Measurements from ENCODE around the gene CYP2W1. TPM values are rescaled to one million over a fixed set of nuclear protein-coding genes. Genes with fewer than 3 reads are reported as not detected.

The CYP2W1 gene
- total and polyA plus RNA-seq, 10 donors = 0.05 to 1.2 (median 0.39) TPM; not detected in 2

- intact Hi-C loops (cut with DNase I; ENCODE audit: low total_unique reads) = no loop called here
- peaks cover 0 to 48% (median 15%) of the 10 kb centered on the region in 7 donors for H3K27me3 ChIP-seq (replicated peaks in 1 of 7)
Observed at GRCh38 chr7:981793-982510, 1.0 kb upstream of the CYP2W1 start.

DNA sequence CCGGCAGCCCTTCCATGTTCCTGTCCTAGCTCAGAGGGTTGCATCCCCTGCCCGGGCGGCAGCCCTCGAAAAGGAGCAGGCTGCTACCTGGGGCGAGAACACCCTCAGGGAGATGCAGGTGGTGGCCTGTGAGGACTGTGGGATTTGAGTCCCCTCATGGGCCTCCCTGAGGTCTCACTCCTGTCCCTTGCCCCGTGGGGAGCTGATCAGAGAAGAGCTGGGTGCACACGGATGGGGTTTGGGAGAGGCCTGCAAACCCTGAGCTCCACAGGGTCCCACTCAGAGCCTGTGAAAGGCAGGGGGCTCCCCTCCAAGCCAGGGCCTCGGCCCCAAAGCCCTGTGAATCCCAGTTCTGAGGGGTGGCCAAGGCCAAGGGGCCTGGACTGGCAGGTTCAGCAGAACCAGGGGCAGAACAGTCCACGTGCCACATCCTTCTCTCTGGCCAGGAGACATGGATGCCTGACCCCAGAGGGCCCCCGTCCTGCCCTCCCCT is 424 bp upstream of the CYP2W1 start:
- TF ChIP-seq POLR2A (IDR thresholded peaks at IDR 0.05) (no peak), POLR2AphosphoS5 (IDR thresholded peaks at IDR 0.05) (no peak)
- TF ChIP-seq, protein P1, sequence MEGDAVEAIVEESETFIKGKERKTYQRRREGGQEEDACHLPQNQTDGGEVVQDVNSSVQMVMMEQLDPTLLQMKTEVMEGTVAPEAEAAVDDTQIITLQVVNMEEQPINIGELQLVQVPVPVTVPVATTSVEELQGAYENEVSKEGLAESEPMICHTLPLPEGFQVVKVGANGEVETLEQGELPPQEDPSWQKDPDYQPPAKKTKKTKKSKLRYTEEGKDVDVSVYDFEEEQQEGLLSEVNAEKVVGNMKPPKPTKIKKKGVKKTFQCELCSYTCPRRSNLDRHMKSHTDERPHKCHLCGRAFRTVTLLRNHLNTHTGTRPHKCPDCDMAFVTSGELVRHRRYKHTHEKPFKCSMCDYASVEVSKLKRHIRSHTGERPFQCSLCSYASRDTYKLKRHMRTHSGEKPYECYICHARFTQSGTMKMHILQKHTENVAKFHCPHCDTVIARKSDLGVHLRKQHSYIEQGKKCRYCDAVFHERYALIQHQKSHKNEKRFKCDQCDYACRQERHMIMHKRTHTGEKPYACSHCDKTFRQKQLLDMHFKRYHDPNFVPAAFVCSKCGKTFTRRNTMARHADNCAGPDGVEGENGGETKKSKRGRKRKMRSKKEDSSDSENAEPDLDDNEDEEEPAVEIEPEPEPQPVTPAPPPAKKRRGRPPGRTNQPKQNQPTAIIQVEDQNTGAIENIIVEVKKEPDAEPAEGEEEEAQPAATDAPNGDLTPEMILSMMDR (IDR thresholded peaks at IDR 0.05 in 8 of 11, conservative IDR thresholded peaks at IDR 0.05 in 3 of 11) = no peak
- Histone ChIP-seq H3K4me3 (no peak overlapping the region), H3K36me3 (no peaks in the 10 kb centered on the region), H3K9me3 (no peaks in the 10 kb centered on the region), H3K4me1 (peaks cover 0 to 26% (median 9%) of the 10 kb centered on the region in 6 donors), H3K27me3 (replicated peaks in 1 of 7) (peaks cover 0 to 54% (median 21%) of the 10 kb centered on the region in 7 donors), H3K27ac (no peak overlapping the region)
- WGBS, 5 donors = 58 to 100% (median 79%) methylated on average over 1 to 10 of the region's 10 CpGs
- intact Hi-C loops (cut with DNase I; ENCODE audit: low total_unique reads) = no loop called here
- DNase-seq = no peak

More at GRCh38 chr7:981793-982510, 1.0 kb upstream of the CYP2W1 start:
- TF ChIP-seq, protein P1 (IDR thresholded peaks at IDR 0.05 in 8 of 11, conservative IDR thresholded peaks at IDR 0.05 in 3 of 11) = no peak
- TF ChIP-seq POLR2A (IDR thresholded peaks at IDR 0.05) (no peak), POLR2AphosphoS5 (IDR thresholded peaks at IDR 0.05) (no peak)
- Histone ChIP-seq H3K36me3 (no peaks in the 10 kb centered on the region), H3K27ac (no peak overlapping the region), H3K4me3 (no peak overlapping the region), H3K4me1 (peaks cover 0 to 24% (median 6%) of the 10 kb centered on the region in 6 donors), H3K9me3 (no peaks in the 10 kb centered on the region)
- WGBS, 5 donors = 76 to 91% (median 87%) methylated on average over 10 to 19 of the region's 19 CpGs
- DNase-seq = no peak

DNA sequence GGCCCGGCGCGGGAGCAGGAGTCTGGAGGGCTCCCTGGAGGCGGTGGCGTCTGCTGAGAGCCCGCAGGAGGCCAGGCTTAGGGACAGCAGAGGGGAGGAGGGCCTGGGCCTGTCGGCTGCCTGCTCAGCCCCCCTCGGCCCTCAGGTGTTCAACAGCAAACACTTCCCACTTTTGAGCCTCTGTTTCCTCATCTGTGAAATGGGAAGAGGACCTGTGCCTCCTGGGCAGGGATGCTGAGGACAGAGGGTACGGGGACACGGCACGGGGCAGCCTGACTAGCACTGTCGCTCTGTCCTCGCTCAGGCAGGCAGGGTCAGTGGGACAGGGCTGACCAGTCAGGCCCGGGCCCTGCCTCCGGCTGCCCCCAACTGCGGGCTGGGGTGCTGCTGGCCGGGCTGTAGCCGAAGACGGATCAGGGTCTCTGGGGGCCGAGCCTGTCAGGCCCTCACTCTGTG is 663 bp downstream of the CYP2W1 start:
- H3K27ac ChIP-seq = no peak overlapping the region
- TF ChIP-seq, protein P1 (IDR thresholded peaks at IDR 0.05 in 8 of 11, conservative IDR thresholded peaks at IDR 0.05 in 3 of 11) = no peak
- no peak for TF ChIP-seq POLR2AphosphoS5 (IDR thresholded peaks at IDR 0.05)
- TF ChIP-seq POLR2A (IDR thresholded peaks at IDR 0.05) = no peak
- 87 to 95% (median 91%) methylated on average over 4 to 20 of the region's 20 CpGs for WGBS, 5 donors
- H3K4me1 ChIP-seq = peaks cover 0 to 31% (median 17%) of the 10 kb centered on the region in 6 donors
- H3K4me3 ChIP-seq = no peak overlapping the region
- H3K27me3 ChIP-seq (replicated peaks in 1 of 7) = peaks cover 0 to 65% (median 30%) of the 10 kb centered on the region in 7 donors
- H3K9me3 ChIP-seq = no peaks in the 10 kb centered on the region
- no peaks in the 10 kb centered on the region for H3K36me3 ChIP-seq
- DNase-seq = no peak
- intact Hi-C loops (cut with DNase I; ENCODE audit: low total_unique reads) = no loop called here
